HG03159 (cell line): Measurements from ENCODE around the gene RPP40.
"Not testable (repeated sequence)": the region's sequence is repeated elsewhere in the genome, so short reads cannot be mapped to it uniquely, and the experiment has no call there.

Experiments used
- ATAC-seq: cut with Tn5 transposase; IDR thresholded peaks from one replicate; pipeline ENCODE4 v1.9.1; 2021; ENCODE audit warnings: mild to moderate bottlenecking, moderate library complexity; ENCODE audit not compliant: unreplicated experiment

RPP40 gene

GRCh38 chr6:5020142-5020541 lies 16.3 kb upstream of the RPP40 start:
- no peak for ATAC-seq

- no peak for ATAC-seq
Measured at GRCh38 chr6:5014072-5014561, 10.3 kb upstream of the RPP40 start.

GRCh38 chr6:5012519-5012918 lies 8.7 kb upstream of the RPP40 start:
- no peak for ATAC-seq

GRCh38 chr6:5011346-5011745 lies 7.5 kb upstream of the RPP40 start:
- ATAC-seq: no peak

- ATAC-seq: no peak
Measured at GRCh38 chr6:5007531-5007930, 3.7 kb upstream of the RPP40 start.

- ATAC-seq: no peak
Measured at GRCh38 chr6:5006222-5006621, 2.4 kb upstream of the RPP40 start.

- not testable (repeated sequence) for ATAC-seq
Measured at GRCh38 chr6:5005038-5005433, 1.2 kb upstream of the RPP40 start.

- no peak for ATAC-seq
Measured at GRCh38 chr6:5004373-5005037, 668 bp upstream of the RPP40 start.

GRCh38 chr6:4999586-4999985 lies 4.3 kb downstream of the RPP40 start:
- ATAC-seq: no peak

GRCh38 chr6:4997862-4998261 lies 6.0 kb downstream of the RPP40 start:
- no peak for ATAC-seq

- no peak for ATAC-seq
Measured at GRCh38 chr6:4994741-4995140, 9.1 kb downstream of the RPP40 start.

GRCh38 chr6:4987432-4987831 lies 16.4 kb downstream of the RPP40 start:
- no peak for ATAC-seq

GRCh38 chr6:4986999-4987398 lies 16.8 kb downstream of the RPP40 start:
- ATAC-seq: no peak

GRCh38 chr6:4983322-4983721 lies 20.5 kb downstream of the RPP40 start:
- no peak for ATAC-seq

- ATAC-seq: no peak
Measured at GRCh38 chr6:4981761-4982160, 22.1 kb downstream of the RPP40 start.

- ATAC-seq: no peak
Measured at GRCh38 chr6:4979426-4979825, 24.4 kb downstream of the RPP40 start.

- ATAC-seq: no peak
Measured at GRCh38 chr6:4977468-4977867, 26.4 kb downstream of the RPP40 start.

- no peak for ATAC-seq
Measured at GRCh38 chr6:4975506-4975905, 28.3 kb downstream of the RPP40 start.

GRCh38 chr6:4974962-4975361 lies 28.9 kb downstream of the RPP40 start:
- ATAC-seq: no peak

GRCh38 chr6:4973982-4974745 lies 29.7 kb downstream of the RPP40 start:
- no peak for ATAC-seq

GRCh38 chr6:4973415-4973814 lies 30.4 kb downstream of the RPP40 start:
- no peak for ATAC-seq

- no peak for ATAC-seq
Measured at GRCh38 chr6:4972438-4972837, 31.4 kb downstream of the RPP40 start.
